ENCODE measurements around the gene ARHGAP26. TPM values are rescaled to one million over a fixed set of nuclear protein-coding genes. Genes with fewer than 3 reads are reported as not detected.

Gene ARHGAP26
- total and polyA plus RNA-seq, 4 experiments from 2014 or later = 2.0 to 22.7 (median 17.3) TPM

DNA sequence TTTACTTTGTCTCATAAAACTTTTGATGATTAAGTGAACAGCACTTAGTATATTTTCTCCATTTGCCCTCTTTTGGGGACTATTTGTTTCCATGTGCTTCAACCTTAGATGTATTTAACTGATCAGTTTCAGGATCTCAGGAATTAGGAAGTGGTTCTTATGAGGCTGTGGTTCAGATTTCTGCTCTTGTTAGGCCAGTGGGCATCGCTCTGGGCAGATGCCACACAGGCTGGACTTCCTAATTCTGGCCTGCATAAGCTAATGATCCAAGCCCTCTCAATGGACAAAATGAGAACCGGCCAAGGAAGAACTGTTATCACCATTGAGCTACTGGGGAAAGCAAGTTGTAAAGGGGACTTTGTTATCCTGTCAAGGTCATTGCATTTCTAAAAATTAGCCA lies 6.9 kb downstream of the ARHGAP26 start:
- ChIA-PET CTCF (ENCODE audit: partially characterized antibody) (no interaction called here), POLR2A (ENCODE audit: partially characterized antibody) (no interaction called here)
- no peak overlapping the region for H3K4me3 ChIP-seq (ENCODE audit: low read length in 2 of 2)
- Mint-ChIP-seq H3K36me3 (no peaks in the 10 kb centered on the region), H3K27me3 (no peaks in the 10 kb centered on the region), H3K4me1 (peaks cover 19 to 48% (median 30%) of the 10 kb centered on the region in 4 donors), H3K4me3 (no peak overlapping the region), H3K9me3 (no peaks in the 10 kb centered on the region), H3K27ac (no peak overlapping the region)
- H3K36me3 ChIP-seq (ENCODE audit: insufficient read depth, low read length) = no peaks in the 10 kb centered on the region
- no peak for DNase-seq
- H3K9me3 ChIP-seq (ENCODE audit: control insufficient read depth in 1 of 2, low read length in 2 of 2) = no peaks in the 10 kb centered on the region
- intact Hi-C loops (cut with micrococcal nuclease) = loop anchor here (10.0 kb wide), 1 partner anchor 228 kb away; no protein-coding TSS in a partner anchor
- H3K4me1 ChIP-seq (ENCODE audit: insufficient read depth, low read length) = peaks cover 9% of the 10 kb centered on the region
- H3K27me3 ChIP-seq (ENCODE audit: insufficient read depth, low read length) = no peaks in the 10 kb centered on the region
- H3K27ac ChIP-seq (ENCODE audit: low read depth, low read length) = no peak overlapping the region

DNA sequence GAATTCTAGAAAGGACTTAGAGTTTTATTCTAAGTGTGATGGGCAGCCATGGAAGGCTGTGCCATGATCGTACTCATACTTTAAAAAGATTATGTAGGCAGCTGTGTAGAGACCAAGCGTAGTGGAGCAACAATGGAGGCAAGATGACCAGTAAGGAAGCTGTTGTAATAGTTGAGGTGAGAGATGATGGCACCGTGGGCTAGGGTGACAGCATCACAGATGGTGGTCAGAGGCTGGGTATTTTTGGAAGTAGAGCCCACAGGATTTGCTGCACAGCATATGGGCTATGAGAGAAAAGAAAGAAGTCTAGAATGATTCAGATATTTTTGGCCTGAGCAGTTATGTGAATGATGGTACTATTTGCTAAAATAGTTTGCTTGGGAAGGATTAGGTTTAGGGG lies 7.7 kb downstream of the ARHGAP26 start:
- H3K4me1 ChIP-seq (ENCODE audit: insufficient read depth, low read length) = peaks cover 8% of the 10 kb centered on the region

DNA sequence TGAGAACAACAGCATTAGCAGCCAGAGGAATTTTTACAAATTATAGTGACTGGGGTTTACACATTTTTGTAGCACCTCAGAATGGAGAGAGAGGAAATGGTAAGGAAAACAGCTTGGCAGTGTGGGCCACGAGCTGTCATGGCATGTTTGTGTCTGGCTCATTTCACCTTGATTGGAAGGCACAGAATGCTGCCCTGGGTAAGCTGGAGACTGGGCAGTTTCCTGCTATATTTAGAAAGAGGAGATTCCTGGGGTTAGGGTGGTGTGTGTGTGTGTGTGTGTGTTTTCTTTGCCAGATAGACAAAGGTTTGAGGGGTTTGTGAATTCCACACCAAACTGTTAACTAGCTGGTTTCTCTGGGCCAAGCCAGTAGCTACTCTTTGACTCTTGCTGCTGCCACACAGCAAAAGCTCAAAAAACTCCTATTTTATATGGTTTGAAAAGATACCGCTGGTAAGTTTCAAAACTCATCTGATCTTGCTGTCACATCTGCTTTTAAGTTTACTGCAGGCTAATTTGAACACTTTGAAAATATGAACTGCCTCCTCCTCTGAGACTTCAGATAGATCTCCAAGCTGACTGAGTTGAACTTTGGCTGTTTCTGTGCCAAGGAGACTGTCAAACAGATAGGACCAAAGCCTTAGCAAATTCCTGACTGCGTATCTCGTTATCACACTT lies 9.1 kb downstream of the ARHGAP26 start:
- no peaks in the 10 kb centered on the region for H3K9me3 Mint-ChIP-seq
- DNase-seq = no peak

More for the DNA sequence above, 7.7 kb downstream of the ARHGAP26 start:
- Mint-ChIP-seq H3K4me1 (peaks cover 15 to 48% (median 33%) of the 10 kb centered on the region in 4 donors), H3K36me3 (no peaks in the 10 kb centered on the region), H3K27me3 (no peaks in the 10 kb centered on the region), H3K27ac (no peak overlapping the region), H3K4me3 (no peak overlapping the region), H3K9me3 (no peaks in the 10 kb centered on the region)
- H3K4me3 ChIP-seq (ENCODE audit: low read length in 2 of 2) = no peak overlapping the region
- DNase-seq = no peak
- H3K9me3 ChIP-seq (ENCODE audit: control insufficient read depth in 1 of 2, low read length in 2 of 2) = no peaks in the 10 kb centered on the region
- ChIA-PET CTCF (ENCODE audit: partially characterized antibody) (interaction anchor here (1.7 kb wide), 2 partner anchors 30 to 73 kb away, joined by 4 read pairs; no protein-coding TSS in a partner anchor), POLR2A (ENCODE audit: partially characterized antibody) (no interaction called here)
- no peak overlapping the region for H3K27ac ChIP-seq (ENCODE audit: low read depth, low read length)
- intact Hi-C loops (cut with micrococcal nuclease) = loop anchor here (10.0 kb wide), 1 partner anchor 227 kb away; no protein-coding TSS in a partner anchor
- H3K36me3 ChIP-seq (ENCODE audit: insufficient read depth, low read length) = no peaks in the 10 kb centered on the region
- no peaks in the 10 kb centered on the region for H3K27me3 ChIP-seq (ENCODE audit: insufficient read depth, low read length)

DNA sequence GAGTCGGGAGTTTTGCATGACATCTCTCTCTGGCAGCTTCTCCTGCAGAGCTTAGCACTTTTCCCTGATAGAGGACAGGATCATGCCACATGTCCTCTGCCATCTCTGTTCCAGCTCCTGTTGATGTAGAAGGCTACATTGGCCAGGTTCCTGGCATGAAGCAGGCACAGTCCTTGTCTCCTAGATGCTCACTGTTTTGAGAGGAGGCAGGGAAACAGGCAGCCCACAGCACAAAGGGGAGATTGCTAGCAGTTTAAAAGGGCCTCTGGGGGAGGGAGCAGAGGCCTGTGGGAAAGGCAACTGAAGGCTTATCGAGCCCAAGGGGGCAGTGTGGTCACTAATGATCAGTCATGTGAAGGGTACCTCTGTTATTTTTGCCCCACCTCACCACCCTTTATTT lies 10.7 kb downstream of the ARHGAP26 start:
- Histone ChIP-seq H3K4me3 (ENCODE audit: low read length in 2 of 2) (no peak overlapping the region), H3K4me1 (ENCODE audit: insufficient read depth, low read length) (peaks cover 25% of the 10 kb centered on the region), H3K9me3 (ENCODE audit: control insufficient read depth in 1 of 2, low read length in 2 of 2) (no peaks in the 10 kb centered on the region), H3K36me3 (ENCODE audit: insufficient read depth, low read length) (no peaks in the 10 kb centered on the region), H3K27ac (ENCODE audit: low read depth, low read length) (no peak overlapping the region), H3K27me3 (ENCODE audit: insufficient read depth, low read length) (no peaks in the 10 kb centered on the region)
- intact Hi-C loops (cut with micrococcal nuclease) = no loop called here
- POLR2A ChIA-PET (ENCODE audit: partially characterized antibody) = interaction anchor here (2.1 kb wide), 1 partner anchor 17 kb away, joined by 6 read pairs; no protein-coding TSS in a partner anchor
- H3K4me1 Mint-ChIP-seq = peaks cover 25 to 67% (median 51%) of the 10 kb centered on the region in 4 donors
- H3K36me3 Mint-ChIP-seq = no peaks in the 10 kb centered on the region
- no peak for DNase-seq
- no peak overlapping the region for H3K27ac Mint-ChIP-seq
- H3K9me3 Mint-ChIP-seq = no peaks in the 10 kb centered on the region
- CTCF ChIA-PET (ENCODE audit: partially characterized antibody) = interaction anchor here (1.2 to 1.5 kb wide), 2 partner anchors 32 to 68 kb away, joined by 4 read pairs; no protein-coding TSS in a partner anchor
- H3K4me3 Mint-ChIP-seq = no peak overlapping the region
- H3K27me3 Mint-ChIP-seq = no peaks in the 10 kb centered on the region

More for the DNA sequence above, 9.1 kb downstream of the ARHGAP26 start:
- peaks cover 23% of the 10 kb centered on the region for H3K4me1 ChIP-seq (ENCODE audit: insufficient read depth, low read length)
- ChIA-PET CTCF (ENCODE audit: partially characterized antibody) (interaction anchor here (1.0 to 1.7 kb wide), 6 partner anchors 8 to 109 kb away, joined by 4 to 5 read pairs (median 4); partner anchors contain the start of gene ARHGAP26), POLR2A (ENCODE audit: partially characterized antibody) (interaction anchor here (0.7 to 2.1 kb wide), 5 partner anchors 9 to 19 kb away, joined by 3 to 6 read pairs (median 3); partner anchors contain the start of gene ARHGAP26)
- H3K36me3 Mint-ChIP-seq = no peaks in the 10 kb centered on the region
- H3K27ac ChIP-seq (ENCODE audit: low read depth, low read length) = no peak overlapping the region
- no peaks in the 10 kb centered on the region for H3K27me3 Mint-ChIP-seq
- no peaks in the 10 kb centered on the region for H3K9me3 ChIP-seq (ENCODE audit: control insufficient read depth in 1 of 2, low read length in 2 of 2)
- no peak overlapping the region for H3K4me3 ChIP-seq (ENCODE audit: low read length in 2 of 2)
- no peaks in the 10 kb centered on the region for H3K36me3 ChIP-seq (ENCODE audit: insufficient read depth, low read length)
- no peak overlapping the region for H3K4me3 Mint-ChIP-seq
- H3K4me1 Mint-ChIP-seq = peaks cover 18 to 55% (median 41%) of the 10 kb centered on the region in 4 donors
- H3K27ac Mint-ChIP-seq = peak overlapping the region in 1 of 7 donors; percentile 26
- intact Hi-C loops (cut with micrococcal nuclease) = loop anchor here (10.0 kb wide), 1 partner anchor 225 kb away; no protein-coding TSS in a partner anchor
- H3K27me3 ChIP-seq (ENCODE audit: insufficient read depth, low read length) = no peaks in the 10 kb centered on the region

DNA sequence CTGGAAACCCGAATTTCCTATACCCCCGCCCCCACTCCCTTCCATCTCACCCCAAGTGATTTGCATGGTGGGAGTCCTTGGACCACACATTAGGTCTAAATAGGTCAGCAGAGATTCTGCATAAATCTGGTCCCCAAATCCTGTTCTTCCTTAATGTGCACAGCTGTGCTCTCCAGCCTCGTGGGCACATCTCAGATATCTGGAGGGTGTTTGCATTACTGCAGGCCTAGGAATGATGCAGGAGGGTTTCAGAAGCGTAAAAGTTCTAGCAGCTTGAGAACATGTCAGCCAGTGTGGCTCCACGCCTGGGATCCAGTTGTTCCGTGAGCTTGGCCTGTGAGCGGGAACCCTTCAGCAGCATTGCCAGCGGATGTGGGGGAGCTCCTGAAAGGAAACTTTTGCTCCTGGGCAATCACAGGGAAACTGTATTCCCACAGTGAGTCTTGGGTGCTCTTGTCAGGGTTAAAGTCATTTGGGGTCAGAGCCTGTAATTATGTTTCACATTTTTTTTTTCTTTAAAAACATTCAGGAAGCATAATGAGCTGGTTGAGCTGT lies 12.9 kb downstream of the ARHGAP26 start:
- Mint-ChIP-seq H3K4me1 (peaks cover 31 to 71% (median 53%) of the 10 kb centered on the region in 4 donors), H3K27me3 (no peaks in the 10 kb centered on the region), H3K9me3 (no peaks in the 10 kb centered on the region), H3K36me3 (peaks cover 0 to 2% of the 10 kb centered on the region in 2 donors), H3K4me3 (peak overlapping the region in 6 of 8 donors; percentile 18 to 90 (median 78)), H3K27ac (peak overlapping the region in 5 of 7 donors; percentile 42 to 76 (median 63))
- CTCF ChIA-PET (ENCODE audit: partially characterized antibody) = interaction anchor here (0.7 to 3.1 kb wide), 8 partner anchors 12 to 98 kb away, joined by 3 to 30 read pairs (median 5); partner anchors contain the start of gene ARHGAP26
- no peak overlapping the region for H3K27ac ChIP-seq (ENCODE audit: low read depth, low read length)
- H3K9me3 ChIP-seq (ENCODE audit: control insufficient read depth in 1 of 2, low read length in 2 of 2) = no peaks in the 10 kb centered on the region
- POLR2A ChIA-PET (ENCODE audit: partially characterized antibody) = interaction anchor here (1.0 to 5.2 kb wide), 3 partner anchors 12 to 77 kb away, joined by 3 to 43 read pairs (median 35); partner anchors contain the start of gene ARHGAP26
- H3K36me3 ChIP-seq (ENCODE audit: insufficient read depth, low read length) = no peaks in the 10 kb centered on the region
- no peak overlapping the region for H3K4me3 ChIP-seq (ENCODE audit: low read length in 2 of 2)
- no peaks in the 10 kb centered on the region for H3K27me3 ChIP-seq (ENCODE audit: insufficient read depth, low read length)
- no peak for DNase-seq
- peaks cover 28% of the 10 kb centered on the region for H3K4me1 ChIP-seq (ENCODE audit: insufficient read depth, low read length)
- intact Hi-C loops (cut with micrococcal nuclease) = no loop called here

DNA sequence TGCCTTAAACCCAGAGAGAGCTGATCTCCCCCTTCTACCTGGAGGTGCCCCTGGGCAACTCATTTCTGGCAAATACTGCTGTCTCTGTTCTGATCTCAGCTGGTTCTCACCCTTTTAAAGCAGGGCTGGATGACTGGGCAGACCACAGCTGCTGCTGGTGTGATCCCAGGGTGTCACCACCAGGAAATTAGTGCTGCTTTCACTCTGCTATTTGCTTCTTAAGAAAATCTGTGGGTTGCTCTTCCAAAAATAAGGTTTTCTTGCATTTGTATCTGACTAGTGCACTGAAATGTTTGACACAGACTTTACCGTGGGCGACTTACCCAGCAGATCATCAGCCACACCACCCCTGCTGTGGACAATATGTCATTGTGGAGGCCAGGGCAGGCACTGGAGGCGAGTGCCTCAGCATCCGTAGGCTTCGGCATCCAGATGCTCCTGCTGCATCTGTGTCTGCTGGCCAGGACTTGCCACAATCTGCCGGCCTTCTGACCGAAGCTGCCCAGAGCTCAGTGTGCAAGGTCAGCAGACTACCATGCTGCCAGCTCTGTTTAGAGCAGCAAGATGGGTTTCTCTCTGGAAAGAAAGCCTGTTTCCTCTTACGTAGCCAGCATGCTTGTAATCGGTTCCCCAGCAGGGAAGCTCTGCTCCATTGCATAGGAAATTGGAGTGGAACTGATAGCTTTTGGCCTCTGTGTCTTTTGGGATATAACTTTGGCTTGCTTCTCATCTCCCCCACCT lies 13.6 kb downstream of the ARHGAP26 start:
- Histone ChIP-seq H3K9me3 (ENCODE audit: control insufficient read depth in 1 of 2, low read length in 2 of 2) (no peaks in the 10 kb centered on the region), H3K27ac (ENCODE audit: low read depth, low read length) (no peak overlapping the region), H3K4me1 (ENCODE audit: insufficient read depth, low read length) (peaks cover 28% of the 10 kb centered on the region), H3K36me3 (ENCODE audit: insufficient read depth, low read length) (no peaks in the 10 kb centered on the region), H3K4me3 (ENCODE audit: low read length in 2 of 2) (peak overlapping the region in 1 of 2 donors; percentile 31), H3K27me3 (ENCODE audit: insufficient read depth, low read length) (no peaks in the 10 kb centered on the region)
- Mint-ChIP-seq H3K4me3 (peak overlapping the region in 7 of 8 donors; percentile 70 to 90 (median 78)), H3K27ac (peak overlapping the region in 5 of 7 donors; percentile 43 to 77 (median 70)), H3K36me3 (peaks cover 0 to 2% of the 10 kb centered on the region in 2 donors), H3K27me3 (no peaks in the 10 kb centered on the region), H3K9me3 (no peaks in the 10 kb centered on the region), H3K4me1 (peaks cover 29 to 68% (median 50%) of the 10 kb centered on the region in 4 donors)
- intact Hi-C loops (cut with micrococcal nuclease) = no loop called here
- CTCF ChIA-PET (ENCODE audit: partially characterized antibody) = interaction anchor here (0.7 to 3.1 kb wide), 10 partner anchors 13 to 97 kb away, joined by 3 to 30 read pairs (median 5); partner anchors contain the start of gene ARHGAP26
- peak in 2 of 5 donors; percentile 17 to 43 for DNase-seq
- POLR2A ChIA-PET (ENCODE audit: partially characterized antibody) = interaction anchor here (0.7 to 5.2 kb wide), 4 partner anchors 13 to 1405 kb away, joined by 3 to 43 read pairs (median 19); partner anchors contain the start of gene ARHGAP26
